GM12878 (cell line): ENCODE results near the gene HOXA10. TPM values are rescaled to one million over a fixed set of nuclear protein-coding genes. Genes with fewer than 3 reads are reported as not detected.

Experiments
- ATAC-seq: fragments of 200-7000 bp; cut with Tn5 transposase; 3 replicates; pipeline ENCODE4 v1.9.1; 2020; ENCODE audit warnings: mild to moderate bottlenecking, moderate library complexity
- BruUV-seq: library from RNA; stranded (reverse); fragments of 400-500 nt; replicated peaks from 2 replicates; lab custom pipeline; 2021; lab: Mats Ljungman, UMichigan
- CTCF ChIA-PET: fragments of 300-600 bp; sonication (Branson Sonifier 250); formaldehyde crosslinking; extraction: SDS; loops from one replicate; lab custom pipeline; 2021; ENCODE audit warnings: inconsistent platforms; lab: Yijun Ruan, JAX
- POLR2A ChIA-PET: fragments of 350-600 bp; formaldehyde crosslinking; extraction: SDS; loops from one replicate; lab custom pipeline; 2021; ENCODE audit warnings: inconsistent platforms; lab: Charles Lee
- RAD21 ChIA-PET: fragments of 300-600 bp; sonication (Branson Sonifier 250); formaldehyde crosslinking; loops from one replicate; lab custom pipeline; 2023; ENCODE audit warnings: antibody characterized with exemption; ENCODE audit not compliant: unreplicated experiment; lab: Charles Lee
- SMC1A ChIA-PET: fragments of 300-600 bp; sonication (Branson Sonifier 250); formaldehyde crosslinking; loops from one replicate; lab custom pipeline; 2023; ENCODE audit not compliant: unreplicated experiment, uncharacterized antibody; lab: Charles Lee
- DNase-seq: peaks from one replicate; pipeline ENCODE4 v3.0.0-alpha.2; 2011; ENCODE audit warnings: low read depth, low spot score
- FAIRE-seq: peaks from 3 replicates; lab custom pipeline; 2011; peaks lifted over from hg19 to GRCh38; lab: Jason Lieb, UNC
- H2AFZ ChIP-seq: 2 replicates; pipeline ENCODE4 v1.6.0; 2011; ENCODE audit warnings: low read depth, low read length, control low read depth; ENCODE audit not compliant: control insufficient read depth
- H3K27ac ChIP-seq: 2 replicates; pipeline ENCODE4 v1.5.1; 2011; ENCODE audit warnings: control low read depth; ENCODE audit not compliant: control insufficient read depth, insufficient read depth
- H3K27me3 ChIP-seq, 2 experiments: replicated peaks in 1 of 2; 2 replicates each; pipeline versions ENCODE4 v1.6.0 to v1.6.1; 2011; ENCODE audit warnings: low read length in 1 of 2; ENCODE audit not compliant: control insufficient read depth in 2 of 2, insufficient read depth in 2 of 2
- H3K36me3 ChIP-seq, 2 experiments: 2 replicates each; pipeline ENCODE4 v1.5.1; 2011; ENCODE audit warnings: low read length in 1 of 2; ENCODE audit not compliant: control insufficient read depth in 2 of 2, insufficient read depth in 2 of 2
- H3K4me1 ChIP-seq: 2 replicates; pipeline ENCODE4 v1.6.1; 2011; ENCODE audit warnings: mild to moderate bottlenecking, low read length, moderate library complexity, mixed read lengths; ENCODE audit not compliant: control insufficient read depth, insufficient read depth
- H3K4me2 ChIP-seq: 2 replicates; pipeline ENCODE4 v1.6.0; 2011; ENCODE audit warnings: control low read depth; ENCODE audit not compliant: control insufficient read depth, insufficient read depth
- H3K4me3 ChIP-seq: fragments of 200-600 bp; sonication (generic); 2 replicates; pipeline ENCODE4 v1.5.1; 2016
- H3K79me2 ChIP-seq: 2 replicates; pipeline ENCODE4 v1.6.0; 2011; ENCODE audit warnings: low read length; ENCODE audit not compliant: control insufficient read depth, insufficient read depth
- H3K9ac ChIP-seq: 2 replicates; pipeline ENCODE4 v1.8.0; 2011; ENCODE audit warnings: low read length, control low read depth, mixed read lengths; ENCODE audit not compliant: control insufficient read depth, insufficient read depth
- H3K9me3 ChIP-seq: replicated peaks from 3 replicates; pipeline ENCODE4 v1.5.1; 2011; ENCODE audit warnings: mild to moderate bottlenecking, low read length; ENCODE audit not compliant: control insufficient read depth, insufficient read depth
- H4K20me1 ChIP-seq: 2 replicates; pipeline ENCODE4 v1.6.0; 2011; ENCODE audit not compliant: control insufficient read depth, insufficient read depth
- CEBPB ChIP-seq, 2 experiments: fragments of 150-350 bp in 1 of 2; IDR thresholded peaks; 2 replicates each; pipeline ENCODE4 v1.6.1; 2012 to 2014; ENCODE audit warnings: low read depth in 2 of 2, low read length in 2 of 2, borderline replicate concordance in 1 of 2, inconsistent platforms in 1 of 2
- JUND ChIP-seq: IDR thresholded peaks from 2 replicates; pipeline ENCODE4 v1.6.1; 2012; ENCODE audit warnings: low read depth, mild to moderate bottlenecking, low read length, improper control_type of control experiment, moderate library complexity
- LARP7 ChIP-seq: fragments of 450-650 bp; IDR thresholded peaks from 2 replicates; pipeline ENCODE4 v1.6.1; 2017; ENCODE audit warnings: mild to moderate bottlenecking
- PRDM15 ChIP-seq: fragments of 450-650 bp; formaldehyde crosslinking; IDR thresholded peaks from 2 replicates; pipeline ENCODE4 v1.4.0; 2020; ENCODE audit warnings: mild to moderate bottlenecking, moderate library complexity
- SMARCA5 ChIP-seq: fragments of 450-650 bp; IDR thresholded peaks from 2 replicates; pipeline ENCODE4 v1.6.1; 2017; ENCODE audit warnings: mild to moderate bottlenecking
- USF2 ChIP-seq: IDR thresholded peaks from 2 replicates; pipeline ENCODE4 v1.6.1; 2011; ENCODE audit warnings: low read depth, low read length, improper control_type of control experiment, borderline replicate concordance
- ZBTB33 ChIP-seq: fragments of 450-650 bp; IDR thresholded peaks from 2 replicates; pipeline ENCODE4 v1.6.1; 2017; ENCODE audit warnings: mild to moderate bottlenecking
- WGBS: methylation state at CpG from one replicate; pipeline ENCODE4 v1.1.6; 2016; ENCODE audit warnings: low lambda C conversion rate; ENCODE audit not compliant: insufficient replicate concordance, insufficient coverage; ENCODE audit errors: missing lambda C conversion rate; 5-methylcytosine and 5-hydroxymethylcytosine counted together
- in situ Hi-C: fragments of 300-500 bp; cut with MboI; formaldehyde crosslinking; loops from 9 replicates; pipeline ENCODE4 v1.14.3; 2018; ENCODE audit warnings: mixed read lengths
- intact Hi-C: fragments of 100-400 bp; cut with micrococcal nuclease; formaldehyde crosslinking; loops from one replicate; pipeline ENCODE4 v1.14.2; 2022; ENCODE audit not compliant: unreplicated experiment
- polyA plus RNA-seq, 11 experiments: library from polyadenylated mRNA; depleted of rRNA in 4 of 11; unstranded in 6 of 11; stranded (reverse) in 5 of 11; fragments of >200 nt; fragmentation: Nextera tagmentation in 4 of 11; fragmentation: Illumina TruSeq in 1 of 11; extraction: Ambion mirVana in 4 of 11; extraction: Trizol in 1 of 11; gene quantifications; 1 replicate in 1 of 11; 2 replicates in 10 of 11; pipeline versions ENCODE4 v1.2.1 to v1.2.3, GENCODE V29; 2011 to 2016; ENCODE audit warnings: inconsistent platforms in 2 of 11, missing spikeins in 2 of 11, low read depth in 1 of 11
- total RNA-seq, 4 experiments: library from RNA; depleted of rRNA in 3 of 4; stranded (reverse); fragments of >200 nt in 3 of 4; fragmentation: Illumina TruSeq in 1 of 4; extraction: Trizol in 1 of 4; gene quantifications; 2 replicates each; pipeline versions ENCODE4 v1.2.1 to v1.2.3, GENCODE V29; 2013 to 2021
- TF ChIP-seq, protein P1 (sequence below): fragments of 450-650 bp; IDR thresholded peaks from 2 replicates; pipeline ENCODE4 v1.6.1; 2017; ENCODE audit warnings: mild to moderate bottlenecking, moderate library complexity
- TF ChIP-seq, protein P2 (sequence below): IDR thresholded peaks from 2 replicates; pipeline ENCODE4 v1.6.1; 2012; ENCODE audit warnings: low read depth, low read length, improper control_type of control experiment
- TF ChIP-seq, protein P3 (sequence below): fragments of 450-650 bp; IDR thresholded peaks from 2 replicates; pipeline ENCODE4 v1.6.1; 2017; ENCODE audit warnings: low read depth, mild to moderate bottlenecking, moderate library complexity

The HOXA10 gene
- total and polyA plus RNA-seq, 10 of the 15 experiments (the other 5 are each of a cell fraction or from before 2014, with no cell fraction given), result not detected

- RAD21 ChIA-PET, result no interaction called here
- WGBS, result 60% methylated on average over 24 of the region's 30 CpGs
- BruUV-seq, result no TSS peak
- TF ChIP-seq, protein P1, sequence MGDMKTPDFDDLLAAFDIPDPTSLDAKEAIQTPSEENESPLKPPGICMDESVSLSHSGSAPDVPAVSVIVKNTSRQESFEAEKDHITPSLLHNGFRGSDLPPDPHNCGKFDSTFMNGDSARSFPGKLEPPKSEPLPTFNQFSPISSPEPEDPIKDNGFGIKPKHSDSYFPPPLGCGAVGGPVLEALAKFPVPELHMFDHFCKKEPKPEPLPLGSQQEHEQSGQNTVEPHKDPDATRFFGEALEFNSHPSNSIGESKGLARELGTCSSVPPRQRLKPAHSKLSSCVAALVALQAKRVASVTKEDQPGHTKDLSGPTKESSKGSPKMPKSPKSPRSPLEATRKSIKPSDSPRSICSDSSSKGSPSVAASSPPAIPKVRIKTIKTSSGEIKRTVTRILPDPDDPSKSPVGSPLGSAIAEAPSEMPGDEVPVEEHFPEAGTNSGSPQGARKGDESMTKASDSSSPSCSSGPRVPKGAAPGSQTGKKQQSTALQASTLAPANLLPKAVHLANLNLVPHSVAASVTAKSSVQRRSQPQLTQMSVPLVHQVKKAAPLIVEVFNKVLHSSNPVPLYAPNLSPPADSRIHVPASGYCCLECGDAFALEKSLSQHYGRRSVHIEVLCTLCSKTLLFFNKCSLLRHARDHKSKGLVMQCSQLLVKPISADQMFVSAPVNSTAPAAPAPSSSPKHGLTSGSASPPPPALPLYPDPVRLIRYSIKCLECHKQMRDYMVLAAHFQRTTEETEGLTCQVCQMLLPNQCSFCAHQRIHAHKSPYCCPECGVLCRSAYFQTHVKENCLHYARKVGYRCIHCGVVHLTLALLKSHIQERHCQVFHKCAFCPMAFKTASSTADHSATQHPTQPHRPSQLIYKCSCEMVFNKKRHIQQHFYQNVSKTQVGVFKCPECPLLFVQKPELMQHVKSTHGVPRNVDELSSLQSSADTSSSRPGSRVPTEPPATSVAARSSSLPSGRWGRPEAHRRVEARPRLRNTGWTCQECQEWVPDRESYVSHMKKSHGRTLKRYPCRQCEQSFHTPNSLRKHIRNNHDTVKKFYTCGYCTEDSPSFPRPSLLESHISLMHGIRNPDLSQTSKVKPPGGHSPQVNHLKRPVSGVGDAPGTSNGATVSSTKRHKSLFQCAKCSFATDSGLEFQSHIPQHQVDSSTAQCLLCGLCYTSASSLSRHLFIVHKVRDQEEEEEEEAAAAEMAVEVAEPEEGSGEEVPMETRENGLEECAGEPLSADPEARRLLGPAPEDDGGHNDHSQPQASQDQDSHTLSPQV, result no peak
- TF ChIP-seq LARP7 (no peak), CEBPB (IDR thresholded peaks at IDR 0.05; ENCODE audit: borderline replicate concordance in 1 of 2, low read depth in 2 of 2, low read length in 2 of 2) (no peak), PRDM15 (CRISPR knock-in tag) (no peak), USF2 (no peak), JUND (no peak), SMARCA5 (no peak), ZBTB33 (no peak)
- TF ChIP-seq, protein P2, sequence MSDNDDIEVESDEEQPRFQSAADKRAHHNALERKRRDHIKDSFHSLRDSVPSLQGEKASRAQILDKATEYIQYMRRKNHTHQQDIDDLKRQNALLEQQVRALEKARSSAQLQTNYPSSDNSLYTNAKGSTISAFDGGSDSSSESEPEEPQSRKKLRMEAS, result no peak
- TF ChIP-seq, protein P3, sequence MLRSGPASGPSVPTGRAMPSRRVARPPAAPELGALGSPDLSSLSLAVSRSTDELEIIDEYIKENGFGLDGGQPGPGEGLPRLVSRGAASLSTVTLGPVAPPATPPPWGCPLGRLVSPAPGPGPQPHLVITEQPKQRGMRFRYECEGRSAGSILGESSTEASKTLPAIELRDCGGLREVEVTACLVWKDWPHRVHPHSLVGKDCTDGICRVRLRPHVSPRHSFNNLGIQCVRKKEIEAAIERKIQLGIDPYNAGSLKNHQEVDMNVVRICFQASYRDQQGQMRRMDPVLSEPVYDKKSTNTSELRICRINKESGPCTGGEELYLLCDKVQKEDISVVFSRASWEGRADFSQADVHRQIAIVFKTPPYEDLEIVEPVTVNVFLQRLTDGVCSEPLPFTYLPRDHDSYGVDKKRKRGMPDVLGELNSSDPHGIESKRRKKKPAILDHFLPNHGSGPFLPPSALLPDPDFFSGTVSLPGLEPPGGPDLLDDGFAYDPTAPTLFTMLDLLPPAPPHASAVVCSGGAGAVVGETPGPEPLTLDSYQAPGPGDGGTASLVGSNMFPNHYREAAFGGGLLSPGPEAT, result no peak
Observed at GRCh38 chr7:27141923-27142579, 32.1 kb downstream of the HOXA10 start.

More at GRCh38 chr7:27141923-27142579, 32.1 kb downstream of the HOXA10 start:
- in situ Hi-C loops, result no loop called here
- H4K20me1 ChIP-seq, result no peaks in the 10 kb centered on the region
- no peak overlapping the region for H3K4me3 ChIP-seq
- DNase-seq, result no peak
- ChIA-PET SMC1A (no interaction called here), POLR2A (no interaction called here), CTCF (no interaction called here)
- FAIRE-seq, result no peak
- H3K4me2 ChIP-seq, result no peak overlapping the region
- ATAC-seq, result no peak
- H2AFZ ChIP-seq, result no peak overlapping the region
- H3K79me2 ChIP-seq, result no peaks in the 10 kb centered on the region
- no peak overlapping the region for H3K9ac ChIP-seq
- H3K27ac ChIP-seq, result no peak overlapping the region
- peaks cover 3 to 5% of the 10 kb centered on the region in 2 experiments for H3K27me3 ChIP-seq
- no peaks in the 10 kb centered on the region for H3K36me3 ChIP-seq
- intact Hi-C loops, result no loop called here
- H3K9me3 ChIP-seq, result no peaks in the 10 kb centered on the region; the same call in 2 of the 3 replicates
- no peaks in the 10 kb centered on the region for H3K4me1 ChIP-seq
